Measurements from ENCODE around the gene SALL4. TPM values are rescaled to one million over a fixed set of nuclear protein-coding genes. Genes with fewer than 3 reads are reported as not detected.

The SALL4 gene
- 12.6 and 32.5 TPM in 2 replicates for total RNA-seq (ENCODE audit: low replicate concordance)
- long read RNA-seq, full-length matches to known transcripts = 6 of 14 reads
- long read RNA-seq, partial matches to known transcripts = 5 of 14 reads
- long read RNA-seq, other reads (novel, unspliced or antisense) = 3 of 14 reads

DNA sequence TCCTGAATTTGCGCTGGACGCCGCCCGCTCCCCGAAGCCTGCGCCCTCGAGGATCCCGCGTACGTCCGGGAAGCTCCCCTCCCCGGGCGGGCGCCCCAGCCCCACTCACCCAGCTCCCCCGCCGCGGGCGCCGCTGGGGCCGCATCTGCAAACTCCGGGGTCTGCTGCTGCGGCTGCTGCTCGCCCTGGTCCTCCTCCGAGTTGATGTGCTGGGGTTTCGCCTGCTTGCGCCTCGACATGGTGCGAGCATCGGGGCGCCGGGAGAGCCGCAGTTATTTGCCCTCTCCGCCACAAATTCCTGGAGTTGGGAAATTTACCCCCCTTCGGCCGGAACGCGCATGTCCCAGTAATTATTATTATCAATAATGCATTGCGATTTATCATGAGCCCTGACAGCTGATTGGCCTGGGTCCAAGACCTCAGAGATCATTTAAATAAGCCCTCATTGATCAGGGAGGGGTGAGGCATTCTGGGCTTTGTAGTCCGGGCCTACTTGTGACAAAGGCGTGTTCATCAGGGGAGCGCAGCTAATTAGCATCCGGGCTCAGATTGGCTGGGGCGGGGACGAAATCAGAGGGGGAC lies at the start of gene SALL4:
TSS of gene SALL4 (minus strand) at position 352 of the 582 bp plus-strand sequence. CDS start at position 239, 113 bp downstream.
- peak within 1 kb of the TSS; percentile 82 for H3K27ac Mint-ChIP-seq
- H3K36me3 Mint-ChIP-seq = no peaks in the 10 kb centered on the region
- TF ChIP-seq, protein P1, sequence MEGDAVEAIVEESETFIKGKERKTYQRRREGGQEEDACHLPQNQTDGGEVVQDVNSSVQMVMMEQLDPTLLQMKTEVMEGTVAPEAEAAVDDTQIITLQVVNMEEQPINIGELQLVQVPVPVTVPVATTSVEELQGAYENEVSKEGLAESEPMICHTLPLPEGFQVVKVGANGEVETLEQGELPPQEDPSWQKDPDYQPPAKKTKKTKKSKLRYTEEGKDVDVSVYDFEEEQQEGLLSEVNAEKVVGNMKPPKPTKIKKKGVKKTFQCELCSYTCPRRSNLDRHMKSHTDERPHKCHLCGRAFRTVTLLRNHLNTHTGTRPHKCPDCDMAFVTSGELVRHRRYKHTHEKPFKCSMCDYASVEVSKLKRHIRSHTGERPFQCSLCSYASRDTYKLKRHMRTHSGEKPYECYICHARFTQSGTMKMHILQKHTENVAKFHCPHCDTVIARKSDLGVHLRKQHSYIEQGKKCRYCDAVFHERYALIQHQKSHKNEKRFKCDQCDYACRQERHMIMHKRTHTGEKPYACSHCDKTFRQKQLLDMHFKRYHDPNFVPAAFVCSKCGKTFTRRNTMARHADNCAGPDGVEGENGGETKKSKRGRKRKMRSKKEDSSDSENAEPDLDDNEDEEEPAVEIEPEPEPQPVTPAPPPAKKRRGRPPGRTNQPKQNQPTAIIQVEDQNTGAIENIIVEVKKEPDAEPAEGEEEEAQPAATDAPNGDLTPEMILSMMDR (conservative IDR thresholded peaks at IDR 0.05) = no peak
- H3K9me3 Mint-ChIP-seq = no peaks in the 10 kb centered on the region
- peaks cover 39% of the 10 kb centered on the region for H3K4me1 Mint-ChIP-seq (ENCODE audit: unreplicated experiment)
- H3K4me3 Mint-ChIP-seq = peak within 1 kb of the TSS; percentile 97
- DNase-seq (ENCODE audit: extremely low spot score, unreplicated experiment) = peak; percentile 75
- peaks cover 5% of the 10 kb centered on the region for H3K27me3 Mint-ChIP-seq

DNA sequence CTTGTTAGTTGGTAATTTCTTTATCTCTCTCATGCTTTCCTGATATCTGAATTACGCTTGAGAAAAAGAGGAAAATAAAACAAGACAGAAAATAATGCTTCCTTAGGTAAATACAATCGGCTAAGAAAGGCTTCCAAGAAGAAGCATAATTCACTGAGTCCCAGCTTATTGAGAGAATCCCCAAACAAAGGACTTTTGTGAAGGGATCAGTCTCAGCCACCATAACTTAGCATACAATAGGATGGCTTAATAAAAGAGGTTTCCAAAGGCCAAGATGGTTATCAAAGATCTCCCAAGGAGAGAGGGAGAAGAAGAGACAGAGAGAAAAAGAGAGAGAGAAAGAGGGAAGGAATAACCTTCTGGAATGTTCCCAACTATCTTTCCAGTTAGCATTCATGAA lies 46.0 kb upstream of the SALL4 start:
- DNase-seq (ENCODE audit: extremely low spot score, unreplicated experiment) = no peak
- Mint-ChIP-seq H3K4me3 (no peak overlapping the region), H3K9me3 (no peaks in the 10 kb centered on the region), H3K36me3 (no peaks in the 10 kb centered on the region), H3K27me3 (no peaks in the 10 kb centered on the region), H3K27ac (no peak overlapping the region), H3K4me1 (ENCODE audit: unreplicated experiment) (peaks cover 6% of the 10 kb centered on the region)
- TF ChIP-seq, protein P1 (conservative IDR thresholded peaks at IDR 0.05) = no peak

DNA sequence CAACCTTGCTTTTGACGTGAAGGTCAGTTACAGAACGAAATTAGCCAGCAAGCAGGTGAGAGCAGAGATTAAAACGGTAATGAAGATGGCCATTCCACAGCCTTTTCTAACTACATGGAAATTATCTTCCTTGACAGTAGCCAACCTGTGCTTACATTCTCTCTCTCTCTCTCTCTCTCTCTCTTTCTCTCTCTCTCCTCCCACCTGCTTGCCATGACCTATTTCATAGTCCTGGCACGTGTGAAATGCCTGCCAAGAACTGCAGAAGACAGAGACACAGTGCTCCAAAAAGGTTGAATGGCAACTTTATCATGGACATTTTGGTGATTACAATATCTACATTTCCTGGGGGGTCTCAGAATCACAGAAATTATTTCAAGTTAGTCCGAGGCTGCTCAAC lies 38.5 kb upstream of the SALL4 start:
- no peak overlapping the region for H3K27ac Mint-ChIP-seq
- no peak overlapping the region for H3K4me3 Mint-ChIP-seq
- H3K9me3 Mint-ChIP-seq = no peaks in the 10 kb centered on the region
- peaks cover 6% of the 10 kb centered on the region for H3K4me1 Mint-ChIP-seq (ENCODE audit: unreplicated experiment)
- DNase-seq (ENCODE audit: extremely low spot score, unreplicated experiment) = no peak
- TF ChIP-seq, protein P1 (conservative IDR thresholded peaks at IDR 0.05) = no peak
- H3K36me3 Mint-ChIP-seq = no peaks in the 10 kb centered on the region
- no peaks in the 10 kb centered on the region for H3K27me3 Mint-ChIP-seq

DNA sequence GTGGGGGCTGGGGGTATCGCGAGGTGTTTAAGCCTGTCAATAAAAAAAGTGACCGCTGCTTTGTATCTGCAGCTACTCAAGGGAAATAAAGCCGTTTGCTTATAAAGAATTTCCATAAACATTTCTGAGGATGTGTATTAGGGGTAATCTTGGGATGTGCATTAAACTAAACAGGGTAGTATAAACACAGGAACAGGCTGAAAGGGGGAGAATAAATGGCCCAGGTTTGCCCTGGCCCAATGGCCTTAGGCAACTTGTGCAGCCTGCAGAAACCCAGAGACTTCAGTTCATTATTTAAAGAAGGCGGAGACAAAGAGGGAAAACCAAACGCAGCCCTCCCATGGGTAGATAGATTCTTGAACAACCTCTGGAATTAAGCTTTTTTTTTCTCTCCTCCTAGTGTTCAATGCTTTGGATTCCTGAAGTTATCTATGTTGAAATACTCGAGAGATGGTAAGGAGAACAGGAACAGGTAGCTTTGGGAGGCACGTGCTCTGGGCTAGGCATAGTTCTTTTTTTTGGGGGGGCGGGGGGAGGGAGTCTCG lies 35.6 kb upstream of the SALL4 start:
- no peak for DNase-seq (ENCODE audit: extremely low spot score, unreplicated experiment)
- H3K9me3 Mint-ChIP-seq = peaks cover 3% of the 10 kb centered on the region
- no peaks in the 10 kb centered on the region for H3K27me3 Mint-ChIP-seq
- no peak overlapping the region for H3K27ac Mint-ChIP-seq
- no peak overlapping the region for H3K4me3 Mint-ChIP-seq
- H3K36me3 Mint-ChIP-seq = no peaks in the 10 kb centered on the region
- TF ChIP-seq, protein P1 (conservative IDR thresholded peaks at IDR 0.05) = no peak
- H3K4me1 Mint-ChIP-seq (ENCODE audit: unreplicated experiment) = peaks cover 16% of the 10 kb centered on the region

DNA sequence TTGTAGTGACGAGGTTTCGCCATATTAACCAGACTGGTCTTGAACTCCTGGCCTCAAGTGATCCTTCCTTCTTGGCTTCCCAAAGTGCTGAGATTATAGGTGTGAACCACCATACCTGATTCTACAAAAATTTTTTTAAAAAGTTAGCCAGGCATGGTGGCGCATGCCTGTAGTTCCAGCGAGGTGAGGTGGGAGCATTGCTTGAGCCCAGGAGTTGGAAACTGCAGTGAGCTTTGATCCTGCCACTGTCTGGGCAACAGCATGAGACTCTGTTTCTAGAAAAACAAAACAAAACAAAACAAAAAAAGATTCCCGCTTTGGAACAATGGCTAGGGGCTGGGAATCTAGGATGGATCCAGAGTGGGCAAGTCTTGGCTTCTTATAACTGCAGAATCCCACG lies 35.1 kb upstream of the SALL4 start:
- Mint-ChIP-seq H3K4me1 (ENCODE audit: unreplicated experiment) (peaks cover 16% of the 10 kb centered on the region), H3K4me3 (no peak overlapping the region), H3K27me3 (no peaks in the 10 kb centered on the region), H3K9me3 (peaks cover 3% of the 10 kb centered on the region), H3K27ac (no peak overlapping the region), H3K36me3 (no peaks in the 10 kb centered on the region)
- no peak for DNase-seq (ENCODE audit: extremely low spot score, unreplicated experiment)
- TF ChIP-seq, protein P1 (conservative IDR thresholded peaks at IDR 0.05) = no peak
